ENCODE measurements around the gene SH2D3A.
A peak's percentile ranks its signal among the peaks of the same experiment; 100 is the strongest.

SH2D3A gene

DNA sequence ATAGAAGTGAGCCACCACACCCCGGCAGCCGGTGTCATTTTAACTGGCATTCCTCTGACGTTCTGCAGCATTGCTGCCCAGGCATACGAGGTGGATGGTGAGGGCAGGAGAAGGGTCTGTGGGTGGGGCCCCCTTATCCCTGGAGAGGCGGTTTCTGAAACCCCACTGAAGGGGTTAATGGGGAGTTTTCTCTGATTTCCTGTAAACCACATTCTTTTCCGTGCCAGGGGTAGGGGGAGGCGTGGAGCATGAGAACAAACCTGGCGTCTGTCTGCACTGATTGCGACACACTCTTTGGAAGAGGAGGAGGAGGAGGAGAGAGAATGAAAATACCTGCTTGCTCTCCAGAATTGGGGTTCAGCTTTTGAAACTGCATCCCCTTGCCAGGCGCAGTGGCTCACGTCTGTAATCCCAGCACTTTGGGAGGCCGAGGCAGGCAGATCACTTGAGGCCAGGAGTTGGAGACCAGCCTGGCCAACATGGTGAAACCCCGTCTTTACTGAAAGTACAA, 44.1 kb downstream of the SH2D3A start:
- peak; percentile 73 to 85 for DNase-seq (ENCODE audit: low read depth in 2 of 2)
- TF ChIP-seq, protein P1, sequence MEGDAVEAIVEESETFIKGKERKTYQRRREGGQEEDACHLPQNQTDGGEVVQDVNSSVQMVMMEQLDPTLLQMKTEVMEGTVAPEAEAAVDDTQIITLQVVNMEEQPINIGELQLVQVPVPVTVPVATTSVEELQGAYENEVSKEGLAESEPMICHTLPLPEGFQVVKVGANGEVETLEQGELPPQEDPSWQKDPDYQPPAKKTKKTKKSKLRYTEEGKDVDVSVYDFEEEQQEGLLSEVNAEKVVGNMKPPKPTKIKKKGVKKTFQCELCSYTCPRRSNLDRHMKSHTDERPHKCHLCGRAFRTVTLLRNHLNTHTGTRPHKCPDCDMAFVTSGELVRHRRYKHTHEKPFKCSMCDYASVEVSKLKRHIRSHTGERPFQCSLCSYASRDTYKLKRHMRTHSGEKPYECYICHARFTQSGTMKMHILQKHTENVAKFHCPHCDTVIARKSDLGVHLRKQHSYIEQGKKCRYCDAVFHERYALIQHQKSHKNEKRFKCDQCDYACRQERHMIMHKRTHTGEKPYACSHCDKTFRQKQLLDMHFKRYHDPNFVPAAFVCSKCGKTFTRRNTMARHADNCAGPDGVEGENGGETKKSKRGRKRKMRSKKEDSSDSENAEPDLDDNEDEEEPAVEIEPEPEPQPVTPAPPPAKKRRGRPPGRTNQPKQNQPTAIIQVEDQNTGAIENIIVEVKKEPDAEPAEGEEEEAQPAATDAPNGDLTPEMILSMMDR (IDR thresholded peaks at IDR 0.05; ENCODE audit: low read depth, low read length): no peak
- H3K4me3 ChIP-seq (replicated peaks in 1 of 2; ENCODE audit: low read depth in 2 of 2, low read length in 2 of 2): no peak overlapping the region

DNA sequence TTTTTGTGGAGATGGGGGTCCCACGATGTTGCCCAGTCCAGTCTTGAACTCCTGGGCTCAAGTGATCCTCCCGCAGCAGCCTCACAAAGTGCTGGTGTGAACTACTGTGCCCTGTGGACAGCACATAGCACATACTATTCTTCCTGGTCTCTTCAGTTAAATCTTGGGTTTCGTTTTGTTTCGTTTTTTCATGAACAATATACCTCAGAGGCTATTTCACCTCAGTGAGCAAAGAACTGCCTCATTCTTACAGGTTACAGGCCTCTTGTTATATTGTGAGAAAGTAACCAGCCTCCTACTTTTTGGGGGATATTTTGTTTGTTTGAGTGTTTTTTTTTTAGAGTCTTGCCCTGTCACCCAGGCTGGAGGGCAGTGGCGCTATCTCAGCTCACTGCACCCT, 45.5 kb downstream of the SH2D3A start:
- TF ChIP-seq, protein P1 (IDR thresholded peaks at IDR 0.05; ENCODE audit: low read depth, low read length): no peak
- H3K4me3 ChIP-seq (replicated peaks in 1 of 2; ENCODE audit: low read depth in 2 of 2, low read length in 2 of 2): no peak overlapping the region
- no peak for DNase-seq (ENCODE audit: low read depth in 2 of 2)

DNA sequence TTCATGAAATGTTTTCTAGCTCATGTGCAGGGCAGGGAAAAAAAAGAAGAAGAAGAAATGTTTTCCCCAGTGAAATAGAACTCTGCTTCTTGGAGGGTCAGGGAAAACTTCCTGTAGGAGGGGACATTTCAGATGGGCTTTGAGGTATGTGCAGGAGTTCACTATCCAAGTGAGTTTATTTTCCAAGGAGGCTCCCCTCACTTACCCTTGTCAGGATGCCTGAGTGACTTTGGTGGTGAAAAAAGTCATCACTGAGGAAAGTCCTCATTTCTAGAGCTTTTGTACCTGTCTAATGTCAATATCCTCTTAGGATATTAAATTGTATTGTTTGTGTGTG, 46.1 kb downstream of the SH2D3A start:
- DNase-seq (ENCODE audit: low read depth in 2 of 2): no peak
- H3K4me3 ChIP-seq (replicated peaks in 1 of 2; ENCODE audit: low read depth in 2 of 2, low read length in 2 of 2): no peak overlapping the region
- TF ChIP-seq, protein P1 (IDR thresholded peaks at IDR 0.05; ENCODE audit: low read depth, low read length): no peak

DNA sequence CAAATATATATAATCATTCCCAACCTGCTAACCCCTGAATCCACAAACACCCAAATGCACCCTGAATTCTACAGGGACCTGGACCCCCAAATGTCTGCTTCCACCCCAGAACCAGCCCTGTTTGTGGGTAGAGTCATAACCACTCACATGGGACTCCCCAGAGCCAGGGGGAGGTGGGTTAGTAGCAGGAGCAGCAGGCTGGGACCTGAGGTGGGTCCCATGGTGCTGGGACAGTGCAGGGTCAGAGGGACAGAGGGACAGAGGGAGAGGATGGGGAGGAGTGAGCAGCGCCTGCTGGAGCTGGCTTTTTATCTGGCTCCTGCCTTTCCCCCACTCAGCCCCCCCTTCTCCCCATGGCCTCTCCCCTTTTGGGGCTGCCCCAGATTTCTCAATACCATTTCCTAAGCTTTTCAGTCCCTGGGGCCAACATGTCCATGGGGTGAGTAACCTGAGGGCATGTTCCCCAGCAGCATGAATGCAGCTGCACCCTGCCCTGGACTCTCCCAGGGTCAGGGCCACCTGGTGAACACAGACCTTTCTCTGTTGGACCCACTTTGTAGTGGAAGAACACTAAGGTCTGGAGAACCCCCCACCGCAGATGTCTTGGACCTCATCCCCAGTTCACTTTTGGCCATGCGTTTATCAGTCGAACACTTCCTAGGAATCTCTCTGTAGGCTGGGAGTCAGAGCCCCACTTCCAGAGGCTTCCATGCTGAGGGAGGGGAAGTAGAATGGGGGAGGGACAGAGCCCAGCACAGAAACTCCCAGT, 46.7 kb downstream of the SH2D3A start, which contains the start of gene C3:
TSS of gene C3 (minus strand) at position 282 of the 769 bp plus-strand sequence. CDS start at position 221, 61 bp downstream.
- peak; percentile 95 to 97 for DNase-seq (ENCODE audit: low read depth in 2 of 2)
- H3K4me3 ChIP-seq (replicated peaks in 1 of 2; ENCODE audit: low read depth in 2 of 2, low read length in 2 of 2): peak within 1 kb of the TSS; percentile 61 to 71

DNA sequence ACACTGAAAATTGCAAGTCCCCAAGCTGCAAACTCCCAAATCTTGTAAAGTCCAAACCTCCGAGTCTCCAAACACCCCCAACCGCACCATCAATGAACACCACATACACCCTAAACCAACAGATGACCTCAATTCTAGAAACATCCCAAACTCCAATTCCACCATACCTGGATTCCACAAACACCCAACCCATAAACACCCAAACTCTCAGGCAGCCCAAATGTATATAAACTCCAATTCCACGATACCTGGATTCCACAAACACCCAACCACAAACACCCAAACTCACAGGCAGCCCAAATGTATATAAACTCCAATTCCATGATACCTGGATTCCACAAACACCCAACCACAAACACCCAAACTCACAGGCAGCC, 47.3 kb downstream of the SH2D3A start:
- H3K4me3 ChIP-seq (replicated peaks in 1 of 2; ENCODE audit: low read depth in 2 of 2, low read length in 2 of 2): peak overlapping the region; percentile 61 to 71
- TF ChIP-seq, protein P1 (IDR thresholded peaks at IDR 0.05; ENCODE audit: low read depth, low read length): no peak
- no peak for DNase-seq (ENCODE audit: low read depth in 2 of 2)

More for the DNA sequence above, 46.7 kb downstream of the SH2D3A start, which contains the start of gene C3:
- TF ChIP-seq, protein P1 (IDR thresholded peaks at IDR 0.05; ENCODE audit: low read depth, low read length): no peak

DNA sequence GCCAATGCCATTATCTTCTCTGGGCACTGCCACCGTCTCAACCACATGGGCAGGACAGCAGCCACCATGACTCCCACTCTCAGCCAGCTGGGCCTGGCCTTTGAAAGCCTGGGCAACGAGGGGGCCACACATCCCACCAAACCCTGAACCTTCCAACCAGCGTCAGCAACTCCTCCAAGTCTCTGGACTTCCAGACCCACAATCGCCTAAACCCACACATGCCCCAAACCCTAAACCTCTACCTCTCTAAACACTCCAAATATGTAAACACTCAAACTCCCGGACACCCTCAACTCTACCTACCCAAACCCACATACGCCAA, 47.7 kb downstream of the SH2D3A start:
- H3K4me3 ChIP-seq (replicated peaks in 1 of 2; ENCODE audit: low read depth in 2 of 2, low read length in 2 of 2): peak overlapping the region; percentile 61 to 71
- TF ChIP-seq, protein P1 (IDR thresholded peaks at IDR 0.05; ENCODE audit: low read depth, low read length): no peak
- no peak for DNase-seq (ENCODE audit: low read depth in 2 of 2)

All from cardiac fibroblast (primary cell).